Stimulated activated CD8-positive, alpha-beta memory T cell treated with anti-CD3 and anti-CD28 coated beads, Interleukin-4, amount 100 ng/mL, for 24 hours (primary cell): ENCODE data around the gene PIAS2.
"Not testable (repeated sequence)": the region's sequence is repeated elsewhere in the genome, so short reads cannot be mapped to it uniquely, and the experiment has no call there.

Experiments used
- DNase-seq: peaks from one replicate; pipeline ENCODE4 v3.0.0-alpha.2; 2020; ENCODE audit warnings: low read depth

PIAS2 gene

DNA sequence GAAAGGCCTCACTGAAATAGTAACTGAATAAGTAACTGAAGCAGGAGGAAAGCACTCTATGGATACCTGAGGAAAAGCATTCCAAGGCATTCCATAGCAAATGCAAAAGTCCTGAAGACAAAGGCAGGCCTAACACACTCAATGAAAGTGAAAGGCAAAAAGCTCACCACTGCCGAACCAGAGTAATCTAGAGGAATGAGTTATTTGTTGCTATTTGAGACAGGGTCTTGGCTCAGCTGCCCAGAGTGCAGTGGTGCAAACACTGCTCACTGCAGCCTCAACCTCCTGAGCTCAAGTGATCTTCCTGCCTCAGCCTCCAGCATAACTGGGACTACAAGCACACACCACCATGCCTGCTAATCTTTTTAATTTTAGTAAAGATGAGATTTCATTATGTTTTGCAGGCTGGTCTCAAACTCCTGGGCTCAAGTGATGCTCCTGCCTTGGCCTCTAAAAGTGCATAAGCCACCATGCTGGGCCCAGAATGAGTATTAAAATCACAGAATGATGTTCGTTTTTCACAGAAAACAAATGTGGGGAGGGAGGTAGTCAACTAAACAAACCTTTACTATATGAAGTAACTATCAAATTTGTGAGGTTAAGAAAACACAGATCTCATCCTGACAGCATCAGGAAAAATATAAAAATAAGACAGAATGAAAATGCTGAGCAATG, 17.9 kb downstream of the PIAS2 start:
- no peak for DNase-seq

DNA sequence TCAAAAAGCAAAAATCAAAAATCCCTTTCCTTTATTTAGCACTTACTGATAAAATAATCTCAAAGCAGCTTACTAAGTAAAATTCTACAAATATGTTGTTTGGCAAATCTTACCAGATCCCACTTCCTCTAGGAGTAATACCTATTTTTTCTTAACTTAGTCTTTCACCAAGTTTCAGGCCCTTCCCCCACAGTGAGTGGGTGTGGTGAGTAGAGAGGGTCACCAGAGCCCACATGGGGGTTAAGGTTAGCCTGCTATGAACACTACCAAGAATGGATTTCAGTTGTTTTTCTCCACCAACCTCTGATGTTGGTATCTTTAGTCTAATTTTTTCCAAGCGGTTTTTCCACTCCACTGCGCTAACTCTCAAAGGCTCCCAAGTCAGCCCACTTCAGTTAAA, 23.2 kb downstream of the PIAS2 start:
- DNase-seq, result no peak

DNA sequence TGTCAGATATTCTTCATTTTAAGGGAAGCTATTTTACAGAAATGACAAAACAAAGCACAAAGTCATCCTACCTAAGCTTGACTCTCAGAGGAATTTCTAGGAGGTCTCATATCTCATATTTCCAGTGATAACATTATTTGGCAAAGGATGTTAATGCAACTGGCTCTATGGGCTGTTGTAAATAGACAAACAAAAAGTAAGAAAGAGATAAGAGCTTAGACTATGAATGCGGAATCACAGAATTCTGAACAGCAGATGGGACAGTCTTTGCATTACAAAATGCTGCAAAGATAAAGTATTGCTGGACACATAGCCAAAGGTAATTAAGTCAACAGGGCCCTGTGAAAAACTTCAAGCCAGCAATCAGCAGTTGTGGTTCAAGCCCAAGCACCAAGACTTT, 23.9 kb downstream of the PIAS2 start:
- no peak for DNase-seq

DNA sequence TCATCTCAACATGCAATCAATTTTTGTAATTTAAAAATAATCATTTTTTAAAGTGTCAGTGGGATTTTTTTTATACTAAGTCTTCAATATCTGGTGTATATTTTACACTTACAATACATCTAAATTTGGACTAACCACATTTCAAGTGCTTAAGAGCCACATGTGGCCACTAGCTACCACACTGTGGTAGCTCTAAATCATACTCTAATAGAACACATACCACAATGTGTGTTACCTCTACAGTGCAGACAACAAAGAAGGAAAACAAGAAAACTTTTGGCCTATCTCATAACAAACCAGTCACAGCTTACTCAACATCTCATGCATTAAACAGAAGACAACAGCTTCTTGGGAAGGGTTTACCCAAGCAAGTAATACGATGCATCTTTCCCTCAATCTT, 24.5 kb downstream of the PIAS2 start:
- DNase-seq, result no peak

DNA sequence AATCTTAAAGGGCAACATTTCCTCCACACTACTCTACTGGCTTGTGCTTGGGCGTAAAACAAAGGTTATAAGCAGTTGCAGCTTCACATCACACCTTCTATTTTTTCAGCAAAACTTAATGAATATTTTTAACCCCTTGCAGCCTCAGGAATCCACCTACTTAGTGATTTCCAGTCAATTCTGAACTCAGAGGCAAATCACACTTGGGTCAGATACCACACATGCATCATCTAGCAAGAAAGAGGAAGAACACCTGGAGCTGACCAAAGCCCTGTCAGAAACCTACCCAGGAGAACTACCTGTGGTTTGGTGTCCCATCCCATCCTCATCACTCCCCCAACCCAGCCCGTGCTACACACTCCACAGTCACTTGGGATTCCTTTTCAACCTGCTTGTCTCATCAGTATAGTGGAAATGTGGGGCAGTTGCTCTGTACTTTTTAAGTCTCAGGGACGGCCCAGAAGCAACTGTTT, 25.5 kb downstream of the PIAS2 start:
- no peak for DNase-seq

DNA sequence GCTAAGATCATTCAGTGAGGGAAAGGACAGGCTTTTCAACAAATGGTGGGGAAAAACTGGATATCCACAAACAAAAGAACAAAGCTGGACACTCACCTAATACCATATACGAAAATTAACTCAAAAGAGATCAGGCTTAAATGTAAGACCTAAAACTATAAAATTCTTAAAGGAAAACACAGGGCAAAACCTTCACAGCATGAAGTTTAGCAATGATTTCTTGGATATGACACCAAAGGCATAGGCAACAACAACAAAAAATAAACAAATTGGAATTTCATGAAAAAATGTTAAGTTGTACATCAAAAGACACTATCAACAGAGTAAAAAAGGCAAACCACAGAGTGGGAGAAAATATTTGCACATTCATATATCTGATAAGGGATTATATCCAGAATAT, 28.3 kb downstream of the PIAS2 start:
- no peak for DNase-seq

DNA sequence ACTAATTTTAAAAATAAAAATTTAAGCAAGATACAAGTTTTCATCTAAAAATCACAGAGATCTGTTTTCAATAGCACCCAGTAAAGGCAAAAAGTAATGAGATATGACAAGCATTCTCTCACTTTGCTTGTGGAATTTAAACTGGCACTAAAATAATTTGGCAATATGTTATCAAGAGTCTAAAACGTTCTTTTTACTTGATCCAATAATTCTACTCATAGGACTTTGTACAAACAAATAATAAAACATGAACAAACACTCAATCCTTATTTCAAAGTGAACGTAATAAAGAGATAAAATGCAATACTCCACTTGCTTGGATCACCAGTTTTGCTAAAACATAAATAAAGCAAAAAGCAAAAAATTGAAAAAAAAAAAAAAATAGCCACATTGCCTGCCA, 30.4 kb downstream of the PIAS2 start:
- DNase-seq, result no peak

DNA sequence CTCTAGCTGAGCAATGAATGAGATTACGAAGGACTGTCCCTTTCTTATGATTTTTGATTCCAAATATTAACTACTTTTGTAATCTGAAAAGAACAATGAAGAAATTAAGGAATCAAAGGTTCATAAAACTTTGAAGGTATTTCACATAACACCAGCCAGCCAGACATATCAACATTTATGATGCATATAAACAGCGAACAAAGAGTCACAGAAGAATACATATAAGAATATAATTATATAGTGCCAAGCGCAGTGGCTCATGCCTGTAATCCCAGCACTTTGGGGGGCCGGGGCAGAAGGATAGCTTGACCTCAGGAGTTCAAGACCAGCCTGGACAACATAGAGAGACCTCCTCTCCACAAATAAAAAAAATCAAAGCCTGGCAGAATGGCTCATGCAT, 34.1 kb downstream of the PIAS2 start:
- DNase-seq, result no peak

DNA sequence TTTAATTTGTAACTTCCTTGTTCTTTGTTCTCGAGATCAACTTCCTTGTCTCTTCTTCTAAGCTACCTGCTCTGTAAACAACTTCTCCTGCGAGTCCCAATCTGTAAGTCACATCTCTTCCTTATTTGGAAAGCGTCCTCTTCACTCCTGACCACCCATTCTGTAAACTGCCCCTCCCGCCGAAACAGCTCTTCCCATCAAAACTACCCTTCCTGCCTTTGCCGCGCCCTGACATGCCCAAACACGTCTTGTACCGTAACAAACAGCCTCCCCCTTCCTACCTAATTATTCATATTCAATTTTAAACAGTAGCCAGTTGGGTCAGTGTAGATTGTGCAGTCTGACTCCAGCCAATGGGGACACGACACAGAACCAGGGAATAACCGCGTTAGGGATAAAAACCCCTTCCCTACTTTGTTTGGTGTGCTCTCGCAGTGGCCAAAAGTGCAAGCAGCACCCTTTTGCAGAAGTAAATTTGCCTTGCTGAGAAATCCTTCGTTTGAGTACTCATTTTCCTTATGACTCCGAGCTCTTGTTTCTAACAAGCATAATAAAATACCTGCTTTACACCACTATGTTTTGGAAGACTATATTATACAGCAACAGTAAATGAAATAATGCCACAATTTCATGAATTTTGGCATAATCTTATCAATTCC, 39.8 kb downstream of the PIAS2 start:
- DNase-seq, result no peak

DNA sequence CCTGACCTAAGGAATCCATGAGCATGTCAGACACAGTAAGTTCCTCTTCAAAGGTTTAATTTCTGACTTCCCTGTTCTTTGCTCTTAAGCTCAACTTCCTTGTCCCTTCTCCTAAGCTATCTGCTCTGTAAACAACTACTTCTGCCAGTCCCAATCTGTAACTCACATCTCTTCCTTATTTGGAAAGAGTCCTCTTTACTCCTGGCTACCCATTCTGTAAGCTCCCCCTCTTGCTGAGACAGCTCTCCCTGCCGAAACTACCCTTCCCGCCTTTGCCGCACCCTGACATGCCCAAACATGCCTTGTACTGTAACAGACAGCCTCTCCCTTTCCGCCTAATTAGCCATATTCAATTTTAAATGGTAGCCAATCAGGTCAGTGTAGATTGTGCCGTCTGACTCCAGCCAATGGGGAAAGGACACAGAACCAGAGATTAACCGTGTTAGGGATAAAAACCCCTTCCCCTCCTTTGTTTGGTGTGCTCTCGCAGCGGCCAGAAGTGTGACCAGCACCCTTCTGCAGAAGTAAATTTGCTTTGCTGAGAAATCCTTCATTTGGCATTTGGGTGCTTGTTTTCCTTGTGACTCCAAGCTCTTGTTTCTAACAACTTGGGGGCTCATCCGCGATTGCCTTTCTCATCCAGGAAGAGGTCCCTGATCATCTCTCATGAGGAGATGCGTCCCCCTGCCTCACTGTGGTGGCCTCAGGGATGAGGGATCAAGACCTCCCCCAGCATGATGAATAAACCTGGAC, 49.0 kb downstream of the PIAS2 start:
- DNase-seq, result no peak

DNA sequence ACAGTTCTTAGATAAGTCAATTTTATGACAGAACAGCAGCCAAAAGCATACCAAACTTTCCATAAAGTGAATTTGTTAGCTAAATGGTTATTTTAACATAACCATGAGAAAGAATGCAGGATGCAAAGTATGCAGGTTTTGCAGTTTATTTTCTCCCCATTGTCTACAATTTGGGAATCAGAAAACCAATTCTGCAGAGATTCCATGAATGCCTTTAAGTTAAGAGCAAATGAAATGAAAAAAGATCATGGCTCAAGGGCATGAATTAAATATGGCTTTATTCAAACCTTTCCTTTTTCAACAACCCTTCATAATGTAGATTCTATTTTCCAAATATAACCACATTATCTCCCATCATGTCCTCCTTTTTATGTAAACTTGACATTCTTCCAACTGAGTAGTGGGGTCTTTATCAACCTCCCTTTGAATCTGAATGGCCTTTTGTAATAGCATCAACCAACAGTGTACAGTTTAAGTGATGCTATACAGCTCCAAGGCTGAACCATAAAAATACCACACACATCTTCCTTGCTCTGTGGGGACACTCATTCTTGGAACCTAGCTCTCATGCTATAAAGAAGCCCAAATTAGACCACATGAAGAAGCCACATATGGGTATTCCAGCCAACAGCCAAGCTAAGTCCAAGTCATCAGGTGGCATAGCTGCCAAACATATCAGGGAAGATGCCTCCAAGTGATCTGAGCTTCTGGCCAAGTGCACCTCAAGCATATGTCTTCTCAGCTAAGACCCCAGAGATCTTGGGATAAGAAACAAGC, 49.8 kb downstream of the PIAS2 start:
- no peak for DNase-seq

DNA sequence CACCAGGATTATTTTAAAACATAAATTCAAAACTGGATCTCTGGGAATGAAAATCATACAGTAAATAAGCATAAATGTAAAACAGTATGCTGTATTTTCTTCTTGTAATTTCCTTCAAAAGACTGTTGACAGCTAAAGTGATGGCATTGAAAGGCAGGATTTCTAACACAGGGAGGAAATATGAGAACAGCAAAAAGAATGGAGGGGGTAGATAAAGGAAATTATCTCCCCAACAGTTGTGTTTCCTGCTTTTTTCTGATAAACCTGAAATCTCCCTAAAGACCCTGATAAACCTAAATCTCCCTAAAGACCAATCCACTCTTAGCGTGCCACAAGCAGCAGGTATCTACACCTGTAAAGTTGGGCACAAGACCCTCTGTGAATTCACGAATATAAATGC, 50.8 kb downstream of the PIAS2 start:
- no peak for DNase-seq

DNA sequence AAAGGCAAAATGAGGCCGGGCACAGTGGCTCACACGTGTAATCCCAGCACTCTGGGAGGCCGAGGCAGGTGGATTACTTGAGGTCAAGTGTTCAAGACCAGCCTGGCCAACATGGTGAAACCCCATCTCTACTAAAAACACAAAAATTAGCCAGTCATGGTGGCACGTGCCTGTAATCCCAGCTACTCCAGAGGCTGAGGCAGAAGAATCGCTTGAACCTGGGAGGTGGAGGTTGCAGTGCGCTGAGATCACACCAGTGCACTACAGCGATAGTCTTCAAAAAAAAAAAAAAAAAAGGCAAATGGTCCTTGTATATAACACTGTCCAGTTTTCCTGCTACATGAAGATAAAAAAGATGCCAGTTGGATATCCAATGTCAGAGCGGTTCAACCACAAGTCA, 52.1 kb downstream of the PIAS2 start:
- DNase-seq, result not testable (repeated sequence)

DNA sequence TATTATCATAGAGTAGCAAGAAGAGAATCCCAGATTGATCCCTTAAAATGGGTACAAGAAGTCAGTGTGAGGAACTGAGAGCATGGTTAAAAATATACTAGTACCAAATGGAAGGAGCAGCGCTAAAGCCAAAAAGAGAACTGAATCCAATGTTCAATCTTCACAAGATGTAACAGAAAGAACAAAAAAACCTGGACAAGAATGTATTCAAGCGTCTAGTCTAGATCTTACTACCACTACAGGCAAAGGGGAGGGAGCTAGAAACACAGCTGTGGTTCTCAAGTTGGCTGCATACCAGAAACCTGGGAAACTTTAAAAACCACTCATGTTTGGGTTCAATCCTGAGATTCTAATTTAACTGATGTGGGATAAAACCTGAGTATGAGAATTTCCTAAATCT, 57.5 kb downstream of the PIAS2 start:
- no peak for DNase-seq

DNA sequence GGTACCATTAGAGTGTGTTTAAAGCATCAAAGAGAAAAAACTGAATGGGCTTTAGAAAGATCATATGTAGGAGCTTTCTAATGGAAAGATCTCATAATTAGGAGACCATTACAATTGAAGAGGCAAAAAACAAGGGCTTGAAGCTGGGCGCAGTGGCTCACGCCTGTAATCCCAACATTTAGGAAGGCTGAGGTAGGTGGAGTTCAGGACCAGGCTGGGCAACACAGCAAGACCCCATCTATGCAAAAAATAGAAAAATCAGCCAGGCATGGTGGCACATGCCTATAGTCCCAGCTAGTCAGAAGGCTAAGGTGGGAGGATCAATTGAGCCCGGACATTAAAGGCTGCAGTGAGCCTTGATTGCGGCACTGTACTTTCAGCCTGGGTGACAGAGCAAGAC, 59.0 kb downstream of the PIAS2 start:
- DNase-seq, result no peak

DNA sequence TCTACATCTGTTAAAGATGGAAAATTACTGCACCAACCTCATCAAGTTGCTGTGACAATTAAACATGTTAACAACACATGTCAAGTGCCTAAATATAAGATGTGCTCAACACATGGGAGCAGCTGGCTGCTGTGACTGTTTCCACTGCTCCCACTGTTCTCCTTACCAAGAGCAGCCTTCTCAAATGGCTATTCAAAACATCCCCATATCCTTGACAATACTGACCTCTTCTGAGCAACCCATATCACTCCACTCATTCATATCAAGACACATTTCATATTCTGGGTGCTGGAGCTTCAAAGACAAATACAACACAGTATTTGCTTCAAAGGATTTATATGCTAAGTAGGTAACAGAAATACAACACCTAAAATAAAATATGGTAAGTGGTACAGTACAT, 60.3 kb downstream of the PIAS2 start:
- no peak for DNase-seq

DNA sequence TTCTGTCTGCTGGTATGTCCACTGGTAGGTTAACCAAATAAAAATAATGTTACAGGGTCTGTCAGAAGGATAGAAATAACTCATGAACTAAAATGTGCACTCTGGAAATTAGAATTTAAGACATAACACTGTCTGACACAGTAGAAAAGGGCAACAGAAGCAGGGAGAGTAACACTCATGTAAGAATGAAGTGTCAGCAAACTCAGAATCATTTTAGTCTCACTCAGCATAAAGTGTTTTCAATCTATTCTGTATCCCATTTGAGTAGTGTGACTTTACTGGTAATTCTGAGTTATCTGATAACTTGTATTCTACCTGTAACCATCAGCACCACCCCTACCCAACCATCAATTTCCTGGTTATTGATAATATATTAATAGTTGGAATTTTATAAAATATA, 68.3 kb downstream of the PIAS2 start:
- no peak for DNase-seq

DNA sequence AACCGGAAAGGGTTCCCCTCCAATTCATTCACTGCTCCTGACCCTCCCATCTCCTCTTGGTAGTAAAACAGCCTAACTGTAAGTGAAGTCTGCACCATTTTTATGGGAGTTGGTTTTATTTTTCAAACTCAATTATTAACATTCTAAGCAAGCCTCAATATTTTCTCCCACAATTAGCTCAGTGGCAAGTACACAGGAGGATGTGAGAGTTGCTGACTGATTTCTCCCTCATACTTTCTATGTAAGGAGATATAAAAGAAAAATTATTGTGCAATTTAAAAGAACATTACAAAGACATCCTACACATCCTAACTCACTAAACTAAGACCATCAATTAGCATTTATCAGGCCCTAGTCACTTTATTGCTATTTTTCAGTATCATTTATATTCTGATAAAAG, 73.9 kb downstream of the PIAS2 start:
- DNase-seq, result no peak

DNA sequence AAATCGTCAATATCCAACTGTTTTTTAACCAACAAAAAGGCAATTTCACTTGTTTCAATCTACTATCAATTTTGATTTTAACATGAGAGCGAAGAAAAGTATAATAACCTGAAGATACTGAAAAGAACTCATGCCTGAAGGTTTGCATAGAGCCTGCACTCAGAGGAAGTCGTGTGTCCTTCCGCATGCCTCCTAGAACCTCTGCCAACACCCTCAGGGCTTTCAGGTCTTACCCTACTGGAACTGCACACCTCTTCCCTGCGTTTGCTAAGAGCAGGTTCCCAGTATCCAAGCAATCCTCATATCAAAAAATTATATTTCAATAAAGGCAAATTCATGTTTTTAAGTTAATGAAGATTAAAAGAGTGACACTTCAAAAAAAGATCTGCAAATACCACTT, 74.7 kb downstream of the PIAS2 start:
- no peak for DNase-seq

DNA sequence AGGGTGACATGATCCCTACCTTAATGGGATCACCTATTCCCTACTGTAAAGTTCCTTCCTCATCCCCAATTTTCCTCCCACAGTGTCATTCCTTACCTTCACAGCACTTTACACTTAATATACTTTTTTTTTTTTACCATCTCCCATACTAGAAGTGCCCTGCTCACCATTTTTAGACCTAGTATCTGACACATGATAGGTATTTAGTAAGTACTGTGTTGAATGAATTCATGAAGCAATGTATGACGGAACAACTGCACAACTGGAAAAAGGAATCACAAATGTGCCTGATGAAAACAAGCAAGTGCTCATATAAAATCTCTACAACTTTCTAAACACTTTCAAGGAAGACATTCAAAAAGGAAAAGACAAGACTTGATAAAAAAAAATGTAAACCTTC, 83.4 kb downstream of the PIAS2 start:
- no peak for DNase-seq

DNA sequence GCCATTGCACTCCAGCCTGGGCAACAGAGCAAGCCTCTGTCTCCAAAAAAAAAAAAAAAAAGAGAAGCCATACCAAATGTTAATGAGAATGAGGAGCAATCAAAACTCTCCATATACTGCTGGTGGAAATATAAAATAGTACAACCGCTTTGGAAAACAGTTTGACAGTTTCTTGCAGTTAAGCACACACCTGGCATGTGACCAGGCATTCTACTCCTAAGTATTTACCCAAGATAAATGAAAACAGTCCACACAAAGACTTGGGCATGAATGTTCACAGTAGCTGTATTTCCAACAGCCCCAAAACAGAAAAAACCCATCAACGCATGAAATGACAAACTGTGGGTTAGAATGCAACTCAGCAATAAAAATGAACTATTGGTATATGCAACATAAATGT, 84.5 kb downstream of the PIAS2 start:
- no peak for DNase-seq

DNA sequence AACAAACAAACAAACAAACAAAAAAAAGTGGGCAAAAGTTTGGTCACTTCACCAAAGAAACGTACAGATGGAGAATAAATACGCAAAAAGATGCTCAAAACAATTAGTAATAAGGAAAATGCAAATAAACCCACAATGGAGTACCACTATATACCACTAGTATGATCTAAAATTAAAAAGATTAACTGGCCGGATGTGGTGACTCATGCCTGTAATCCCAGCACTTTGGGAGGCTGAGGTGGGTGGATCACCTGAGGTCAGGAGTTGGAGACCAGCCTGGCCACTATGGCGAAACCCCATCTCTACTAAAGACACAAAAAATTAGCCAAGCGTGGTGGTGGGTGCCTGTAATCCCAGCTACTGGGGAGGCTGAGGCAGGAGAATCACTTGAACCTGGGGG, 84.9 kb downstream of the PIAS2 start:
- DNase-seq, result not testable (repeated sequence)

DNA sequence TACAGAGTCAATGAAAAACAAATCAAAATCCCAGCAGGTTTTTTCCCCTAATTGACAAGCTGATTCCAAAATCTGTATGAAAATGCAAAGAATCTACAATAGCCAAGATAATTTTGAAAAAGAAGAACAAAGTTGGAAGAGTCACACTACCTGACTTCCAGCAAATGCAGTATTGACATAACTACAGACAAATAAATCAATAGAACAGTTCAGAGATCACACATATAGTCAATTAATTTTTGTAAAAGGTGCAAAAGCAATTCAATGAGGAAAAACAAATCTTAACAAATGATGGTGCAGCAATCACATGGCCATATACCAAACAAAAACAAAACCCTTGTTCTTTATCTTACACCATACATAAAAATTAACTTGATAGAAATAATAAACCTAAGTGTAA, 85.9 kb downstream of the PIAS2 start:
- DNase-seq, result no peak
